Amniotic stem cell (primary cell): Measurements from ENCODE around the gene PHACTR3.

Experiments
- DNase-seq: peaks from one replicate; lab custom pipeline; 2025; lab: John Stamatoyannopoulos, UW

PHACTR3 gene

DNA sequence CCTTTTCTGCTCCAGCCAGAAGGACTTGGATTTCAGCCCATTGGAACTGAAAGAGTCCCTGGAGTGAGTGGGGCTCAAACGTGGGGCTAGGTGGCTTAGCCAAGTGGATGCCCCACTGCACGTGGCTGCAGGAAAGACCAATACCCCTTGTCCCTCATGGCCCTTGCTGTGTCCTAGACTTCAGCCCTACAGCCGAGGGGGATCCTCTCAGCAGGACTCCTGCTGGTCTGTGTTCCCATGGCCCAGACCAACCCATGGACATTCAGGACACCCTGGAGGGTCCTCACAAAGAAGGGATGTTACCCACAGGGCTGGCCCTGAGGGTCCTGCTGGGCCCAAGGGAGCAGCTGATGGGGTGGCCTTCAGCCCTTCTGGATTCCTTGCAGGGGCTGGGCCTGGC, 30.0 kb upstream of the PHACTR3 start:
- DNase-seq = no peak

DNA sequence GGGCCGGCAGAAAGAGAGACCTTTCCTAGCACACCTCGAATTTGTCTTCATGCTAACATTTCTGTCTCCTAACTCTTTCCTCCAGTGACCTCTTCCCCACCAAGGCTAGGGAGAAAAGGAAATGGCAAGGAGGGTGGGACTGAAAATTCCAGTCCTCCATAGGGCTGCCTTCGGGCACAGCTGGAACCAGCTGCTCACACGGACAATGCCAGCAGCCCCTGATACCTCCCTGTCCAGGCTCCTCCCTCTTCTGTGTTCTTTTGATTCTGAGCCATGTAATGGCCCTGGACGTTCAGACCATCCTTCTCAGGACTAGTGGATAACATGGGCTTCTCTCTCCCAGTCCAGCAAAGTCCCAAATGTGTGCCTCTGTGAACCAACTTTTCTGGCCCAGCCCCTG, 29.1 kb upstream of the PHACTR3 start:
- no peak for DNase-seq

DNA sequence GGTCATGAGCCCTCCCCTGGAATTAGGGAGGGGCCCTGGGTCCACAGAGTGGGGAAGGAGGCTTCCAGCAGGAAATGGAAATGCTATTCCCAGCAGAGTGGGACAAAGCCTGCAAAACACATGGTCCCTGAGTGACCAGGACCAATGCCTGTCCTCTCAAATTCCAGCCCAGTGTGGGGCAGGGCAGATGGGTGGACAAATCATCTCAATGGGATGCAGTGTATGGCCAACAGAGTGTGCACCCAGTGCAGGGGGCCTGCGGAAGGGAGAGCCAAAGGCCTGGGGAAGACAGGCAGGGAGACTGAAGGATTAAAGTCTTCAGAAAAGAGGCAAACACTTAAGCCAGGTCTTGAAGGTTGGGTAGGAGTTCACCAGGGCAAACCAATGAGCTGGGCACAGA, 28.7 kb upstream of the PHACTR3 start:
- DNase-seq = no peak

DNA sequence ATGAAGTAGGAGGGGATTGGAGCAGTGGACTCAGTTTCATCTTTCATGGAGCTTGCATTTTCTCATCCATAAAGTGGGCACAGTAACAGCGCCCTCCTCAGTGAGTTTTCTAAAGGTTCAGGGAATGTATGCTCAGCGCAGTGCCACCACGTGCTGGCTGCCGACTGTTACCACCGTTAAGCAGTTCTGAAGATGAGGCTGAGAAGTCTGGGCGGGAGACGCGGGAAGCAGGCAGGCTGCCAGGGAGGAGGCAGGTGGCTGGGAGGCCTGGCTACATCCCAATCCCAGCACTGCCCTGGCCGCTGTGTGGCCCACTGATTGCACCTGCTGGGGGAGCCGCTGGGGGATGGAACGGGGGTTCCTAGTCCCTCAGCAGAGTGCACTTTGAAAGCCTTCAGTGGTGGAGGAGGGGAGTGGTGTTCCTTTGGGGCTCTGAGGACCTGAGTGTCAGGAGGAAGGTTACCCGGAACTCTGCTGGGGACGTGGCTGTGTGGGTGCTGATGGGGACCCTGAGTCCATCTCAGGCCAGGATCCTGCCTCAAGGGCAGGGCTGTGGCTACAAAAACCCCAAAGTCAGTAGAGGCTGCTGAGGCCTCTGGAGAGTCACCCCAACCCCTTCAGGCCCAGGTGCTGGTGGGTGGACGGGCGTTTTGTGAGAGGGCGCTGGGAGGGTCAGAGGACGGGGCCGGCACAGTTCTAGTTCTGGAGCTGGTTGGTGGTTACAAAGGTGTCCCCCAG, 28.0 kb upstream of the PHACTR3 start:
- DNase-seq = no peak

DNA sequence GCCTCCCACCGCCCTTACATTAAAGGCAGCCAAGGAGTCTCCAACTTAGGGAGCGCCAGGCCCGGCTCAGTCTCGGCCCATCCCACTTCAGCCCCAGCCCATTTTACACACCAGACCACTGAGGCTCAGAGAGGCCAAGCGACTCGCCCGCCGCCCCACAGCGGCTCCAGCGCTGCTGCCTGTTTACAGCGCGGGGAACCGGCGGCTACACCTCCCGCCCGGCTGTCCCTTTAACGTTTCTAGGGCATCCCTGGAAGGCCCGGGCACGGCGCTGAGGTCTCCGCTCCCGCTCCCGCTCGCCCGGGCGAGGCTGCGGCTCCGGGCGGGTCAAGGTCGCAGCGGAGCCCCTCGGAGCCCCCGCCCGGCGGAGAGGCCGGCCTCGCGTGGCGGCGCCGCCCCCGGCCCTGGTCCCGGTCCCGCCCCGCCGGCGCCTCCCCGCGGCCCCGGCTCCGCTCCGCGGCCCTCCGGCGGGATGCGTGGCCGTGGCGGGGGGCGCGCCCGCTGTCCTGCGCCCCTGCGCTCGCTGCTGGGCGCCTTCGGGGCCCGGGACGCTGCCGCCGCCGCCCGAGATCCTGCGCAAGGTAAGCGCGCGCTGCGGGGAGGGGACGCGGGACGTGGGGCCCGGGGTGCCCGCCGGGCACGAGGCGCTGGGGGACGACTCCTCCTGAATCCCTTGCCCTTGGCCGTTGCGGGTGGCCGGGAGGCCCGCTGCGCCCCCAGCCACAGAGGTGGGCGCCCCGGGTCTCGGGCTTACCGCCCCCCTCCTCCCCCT, 27.1 kb upstream of the PHACTR3 start:
- no peak for DNase-seq

DNA sequence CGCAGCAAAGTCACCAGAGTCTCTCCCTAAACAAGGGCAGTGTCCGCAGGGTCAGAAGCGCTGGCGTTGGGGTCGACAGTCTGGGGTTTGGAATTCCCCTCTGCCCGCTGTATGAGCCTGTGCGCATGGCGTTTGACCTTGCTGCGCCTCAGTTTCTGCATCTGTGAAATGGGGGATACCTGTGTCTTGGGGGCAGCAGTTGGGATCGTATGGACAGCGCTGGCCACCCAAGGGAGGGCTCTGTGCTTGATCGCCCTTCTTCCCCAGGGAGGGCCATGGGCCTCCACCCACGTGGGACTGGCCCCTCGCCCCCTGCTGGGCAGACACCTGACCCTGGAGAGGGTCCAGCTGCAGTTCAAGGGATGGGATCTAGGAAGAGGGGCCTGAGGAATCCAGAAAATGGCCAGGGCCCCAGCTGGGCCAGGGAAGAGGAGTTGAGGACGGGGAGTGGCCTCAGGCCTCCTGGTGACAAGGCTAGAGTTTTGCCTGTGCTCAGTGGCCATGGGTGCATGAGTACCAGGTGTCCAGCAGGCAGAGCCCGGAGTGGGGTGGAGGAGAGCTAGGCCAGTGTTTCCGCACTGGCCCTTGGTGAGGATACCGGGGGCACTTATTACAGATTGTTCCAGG, 26.4 kb upstream of the PHACTR3 start:
- DNase-seq = no peak

DNA sequence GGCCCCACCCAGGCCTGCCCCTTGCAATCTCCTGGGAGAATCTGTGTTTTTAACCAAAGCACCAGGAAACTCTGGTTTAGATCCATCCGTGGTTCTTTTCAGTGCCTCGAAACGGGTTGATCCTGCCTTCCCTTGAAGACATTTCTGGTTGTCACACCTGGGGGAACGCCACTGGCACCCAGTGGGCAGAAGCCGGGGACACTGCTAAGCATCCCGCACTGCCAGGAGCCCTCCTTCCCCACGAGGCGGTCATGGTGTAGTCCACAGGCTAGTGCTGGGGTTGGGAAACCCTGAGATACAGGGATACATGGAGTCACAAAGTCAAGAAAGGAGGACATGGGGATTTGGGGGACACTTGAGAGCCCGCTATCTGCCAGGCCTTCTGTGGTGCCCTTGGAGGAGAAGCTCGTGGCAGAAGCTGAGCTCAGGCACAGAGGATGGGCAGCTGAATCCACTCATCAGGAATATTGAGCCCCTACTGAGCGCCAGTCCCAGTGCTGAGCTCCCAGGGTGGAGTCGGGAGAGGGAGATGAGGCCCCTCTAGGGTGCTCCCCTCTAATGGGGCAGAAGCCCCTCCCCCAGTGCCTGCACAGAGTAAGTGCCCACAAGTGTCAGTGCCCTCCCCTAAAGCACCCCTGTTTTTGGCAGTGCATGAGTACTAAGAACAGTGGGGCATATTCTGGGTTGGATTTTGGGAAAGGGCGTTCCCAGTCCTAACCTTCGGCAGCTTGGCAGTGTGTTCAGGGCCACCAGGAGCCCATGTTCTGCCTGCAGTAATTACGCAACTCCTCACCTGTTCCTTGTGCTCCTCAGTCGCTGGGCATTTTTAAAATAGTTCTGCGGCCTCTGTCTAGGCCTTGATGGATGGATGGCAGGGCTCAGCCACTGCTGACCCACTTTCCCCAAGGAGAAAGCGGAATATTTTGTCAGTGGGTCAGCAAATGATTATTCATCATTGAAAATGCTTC, 25.6 kb upstream of the PHACTR3 start:
- no peak for DNase-seq

DNA sequence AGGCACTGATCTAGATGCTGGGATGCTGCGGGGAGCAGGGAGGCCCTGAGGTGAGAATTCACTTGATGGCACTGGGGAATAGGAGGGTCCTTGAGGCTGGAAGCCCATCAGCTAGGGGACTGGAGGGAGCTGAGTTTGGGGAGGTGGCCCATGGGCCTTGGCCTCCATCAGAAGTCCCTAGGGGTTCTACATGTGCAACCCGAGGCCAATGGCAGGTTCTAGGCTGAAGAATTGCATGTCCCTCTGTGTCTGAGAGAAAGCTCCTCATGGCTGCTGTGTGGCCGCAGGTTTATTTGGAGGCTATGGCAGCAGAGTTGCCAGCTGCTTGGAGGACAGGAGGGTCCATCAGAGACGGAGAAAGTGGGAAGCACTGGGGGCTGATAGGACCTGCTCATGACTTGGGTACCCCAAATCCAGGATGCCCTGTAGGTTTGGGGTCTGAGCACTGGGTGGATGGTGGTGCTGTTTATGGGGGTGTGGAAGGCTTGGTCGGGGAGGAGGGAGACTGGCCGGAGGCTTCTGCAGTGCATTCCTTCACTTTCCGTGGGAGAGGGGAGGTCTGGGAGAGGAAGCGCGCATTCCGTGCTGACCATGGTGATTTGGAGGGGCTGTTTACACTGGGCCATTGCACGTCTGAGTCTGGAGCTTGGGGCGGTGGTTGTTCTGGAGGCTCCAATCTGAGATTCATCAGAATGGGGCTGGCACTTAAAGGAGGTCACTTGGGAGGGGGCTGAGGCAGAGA, 24.8 kb upstream of the PHACTR3 start:
- DNase-seq = no peak

DNA sequence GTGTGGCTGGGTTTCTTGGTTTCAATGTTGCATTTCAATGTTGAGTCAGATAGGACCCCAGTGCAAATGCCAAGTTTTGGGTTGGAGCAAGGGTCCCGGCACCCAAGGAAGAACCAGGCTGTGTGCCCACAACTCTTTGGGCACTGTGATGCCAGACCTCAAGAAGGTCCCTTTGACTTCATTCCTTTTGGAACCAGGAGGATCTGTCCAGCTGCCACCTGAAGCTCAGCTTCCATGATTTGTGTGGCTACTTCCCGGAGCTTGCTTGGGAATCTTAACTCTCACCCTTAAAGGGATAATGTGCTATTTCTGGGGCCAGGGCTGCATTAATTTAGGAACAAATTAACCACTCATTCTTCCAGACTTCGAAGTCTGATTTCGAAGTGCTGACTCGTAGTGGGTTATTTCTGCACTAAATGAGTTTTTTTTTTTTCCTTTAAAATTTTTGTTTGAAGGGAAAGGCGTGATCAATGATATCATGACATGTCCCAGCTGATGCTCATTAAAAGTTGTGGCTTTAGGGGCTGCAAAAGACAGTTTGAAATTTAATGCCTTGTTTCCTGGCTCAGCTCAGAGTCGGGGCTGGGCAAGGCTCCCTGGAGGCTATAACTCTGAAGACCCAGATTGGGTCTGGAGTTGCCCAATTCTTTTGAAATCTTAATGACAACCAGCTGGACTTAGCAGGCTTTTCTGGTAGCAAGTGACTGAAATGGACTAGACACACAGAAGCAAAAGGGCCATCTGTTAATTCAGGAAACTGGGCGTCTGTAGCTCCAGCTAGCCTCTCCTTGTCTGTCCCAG, 24.0 kb upstream of the PHACTR3 start:
- DNase-seq = no peak

DNA sequence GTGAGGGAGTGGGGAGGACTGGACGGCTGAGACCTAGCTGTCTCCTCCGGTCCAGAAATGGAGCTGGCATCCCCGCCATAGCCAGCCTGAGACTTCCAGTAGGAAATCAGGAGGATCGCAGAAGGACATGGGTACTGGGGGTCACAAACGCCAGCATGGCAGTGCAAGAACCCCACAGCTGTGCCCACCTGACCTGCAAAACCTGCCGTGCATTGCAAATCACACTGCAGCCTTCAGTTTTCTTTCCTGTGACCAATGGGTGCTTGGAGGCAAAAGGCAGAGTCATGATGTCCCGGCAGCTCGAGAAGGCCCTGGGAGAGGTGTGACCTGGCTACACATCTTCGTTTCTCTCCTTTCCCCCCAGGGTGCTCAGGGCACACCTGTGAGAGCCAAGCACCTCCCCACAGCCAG, 23.3 kb upstream of the PHACTR3 start:
- DNase-seq = no peak

DNA sequence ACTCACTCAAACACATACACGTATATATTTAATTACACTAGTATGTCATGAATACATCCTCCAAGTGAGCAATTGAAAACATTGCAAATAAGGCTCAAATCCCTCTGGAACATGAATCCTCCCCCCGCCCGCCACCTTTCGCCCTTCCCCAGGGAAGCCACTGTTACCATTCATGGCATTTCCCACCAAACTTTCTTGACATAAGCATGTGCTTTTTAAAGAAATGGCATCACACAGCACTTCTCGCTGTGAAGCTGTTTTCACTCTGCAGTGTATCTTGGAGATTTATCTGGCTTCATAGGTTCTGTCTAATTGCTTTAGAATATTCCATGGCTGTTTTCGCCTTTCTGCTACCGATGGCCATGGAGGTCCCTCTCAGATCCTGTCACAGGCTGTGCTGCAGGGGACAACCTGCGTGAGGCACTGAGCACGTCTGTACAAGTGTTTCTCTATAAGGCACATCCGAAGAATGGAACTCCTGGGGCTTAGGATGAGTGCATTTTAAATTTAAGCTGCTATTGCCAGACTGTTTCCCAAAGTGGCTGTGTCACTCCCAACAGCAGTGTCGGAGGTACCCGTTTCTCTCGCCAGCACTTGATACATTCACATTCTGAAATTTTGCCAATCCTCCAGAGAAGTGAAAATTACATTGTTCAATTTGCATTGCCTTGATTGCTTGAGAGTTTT, 22.2 kb upstream of the PHACTR3 start:
- no peak for DNase-seq

DNA sequence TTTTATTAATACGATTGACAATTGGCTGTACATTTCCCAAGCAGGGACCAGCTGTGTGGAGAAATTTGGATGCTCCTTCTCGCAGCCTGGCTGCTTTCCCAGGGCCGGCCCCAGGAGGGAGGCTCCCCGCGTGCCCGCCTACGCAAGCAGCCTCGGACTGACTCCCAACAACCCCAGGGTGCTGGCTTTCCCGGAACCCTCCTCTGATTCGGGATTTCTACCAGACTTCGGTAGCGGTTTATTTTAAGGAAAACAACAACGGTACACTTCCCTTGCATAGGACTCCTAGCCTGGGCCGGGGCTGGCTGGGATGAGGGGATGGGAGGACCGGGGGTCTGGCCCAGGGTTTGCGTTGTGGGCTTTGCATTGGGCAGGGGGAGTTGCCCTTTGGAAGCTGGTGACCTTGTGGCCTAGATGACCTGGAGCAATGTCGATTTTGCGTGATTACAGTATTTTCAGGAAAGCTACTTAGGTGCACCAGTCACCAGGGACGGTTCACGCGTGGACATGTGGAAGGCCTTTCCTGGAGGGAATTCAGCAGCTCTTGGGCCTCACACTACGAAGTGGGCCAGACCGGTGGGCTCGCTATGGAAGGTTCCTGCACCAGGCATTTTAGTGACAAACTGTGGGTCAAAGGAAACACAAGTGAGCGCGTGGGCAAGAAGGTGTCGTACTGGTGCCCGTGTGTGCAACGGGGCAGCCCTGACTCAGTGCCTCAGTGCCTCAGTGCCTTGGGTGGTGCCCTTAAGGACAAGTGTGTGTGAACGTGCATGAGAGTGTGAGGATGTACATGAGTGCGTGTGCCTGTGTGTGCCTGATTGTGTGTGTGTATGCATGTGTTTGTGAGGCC, 20.7 kb upstream of the PHACTR3 start:
- DNase-seq = no peak

DNA sequence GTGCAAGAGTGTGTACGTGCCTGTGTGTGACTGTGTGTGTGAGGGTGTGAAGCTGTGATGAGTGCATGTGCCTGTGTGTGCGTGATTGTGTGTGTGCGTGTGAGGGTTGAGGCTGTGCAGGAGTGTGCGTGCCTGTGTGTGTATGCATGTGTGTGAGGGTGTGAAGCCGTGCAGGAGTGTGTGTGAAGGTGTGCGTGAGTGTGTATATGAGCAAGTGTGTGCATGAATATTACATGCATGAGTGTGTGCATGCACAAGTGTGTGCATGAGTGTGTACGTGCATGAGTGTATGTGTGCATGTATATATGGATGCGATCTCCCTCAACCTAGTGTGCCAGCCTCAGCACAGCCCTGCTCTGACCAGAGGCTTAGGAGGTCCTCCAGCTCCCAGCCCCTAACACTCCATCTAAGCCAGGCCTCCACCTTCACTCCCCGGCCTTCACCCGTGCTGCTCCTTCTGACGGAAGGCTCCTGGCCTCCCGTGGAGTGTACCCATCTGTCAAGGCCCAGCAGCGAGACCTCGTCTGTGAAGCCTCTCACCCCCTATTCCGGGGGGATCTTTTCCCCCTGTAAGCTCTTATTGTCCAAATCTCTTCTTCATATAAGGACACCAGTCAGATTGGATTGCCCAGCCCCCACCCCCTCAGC, 19.9 kb upstream of the PHACTR3 start:
- DNase-seq = no peak

DNA sequence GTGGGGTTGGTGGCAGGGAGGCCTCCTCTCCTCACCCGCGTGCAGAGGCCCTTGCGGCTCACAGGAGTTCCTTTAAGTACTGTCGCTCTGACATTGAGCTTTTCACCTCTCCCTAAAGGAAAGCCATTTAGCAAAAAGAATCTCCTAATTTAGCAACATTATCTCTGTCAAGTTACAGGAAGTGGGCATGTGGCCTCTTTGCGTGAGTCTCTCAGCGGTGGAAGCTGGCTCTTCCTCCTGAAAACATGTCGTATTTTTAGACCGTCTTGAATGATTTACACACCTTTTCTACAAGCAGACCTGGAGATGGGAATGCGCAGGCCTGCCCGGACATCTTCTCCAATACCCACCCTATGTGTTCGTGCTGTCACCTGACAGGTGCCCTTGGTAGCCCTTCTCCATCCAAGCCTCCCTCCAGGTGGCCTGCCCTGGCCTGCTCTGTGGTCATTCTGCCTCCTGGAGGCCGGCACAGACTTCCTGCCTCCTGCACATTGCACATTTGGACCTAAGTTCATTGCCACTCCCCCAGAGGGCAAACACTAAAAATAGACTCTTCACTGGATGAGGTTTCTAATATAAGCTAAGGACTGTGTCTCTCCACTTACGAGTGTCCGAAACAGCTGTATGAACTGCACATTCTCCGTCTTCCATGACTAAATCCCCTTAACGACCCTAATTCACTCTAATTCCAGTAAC, 18.5 kb upstream of the PHACTR3 start:
- DNase-seq = no peak

DNA sequence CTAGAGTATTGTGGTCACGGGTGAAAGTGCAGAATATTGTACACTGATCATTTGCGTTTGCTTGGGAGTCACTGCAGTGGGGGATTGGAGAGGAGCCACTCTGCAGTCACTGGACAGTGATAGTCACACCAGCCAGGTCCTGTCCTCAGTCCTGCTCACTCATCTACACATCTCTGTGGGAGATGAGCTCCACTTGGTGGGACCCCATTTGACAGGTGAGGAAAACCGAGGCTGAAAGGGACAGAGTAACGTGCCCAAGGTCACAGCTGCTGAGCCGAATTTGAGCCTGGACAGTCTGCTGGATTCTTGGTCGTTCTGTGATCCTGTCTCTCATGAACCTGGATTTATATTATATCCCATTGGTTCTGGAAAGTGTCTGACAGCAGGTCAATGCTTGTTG, 17.7 kb upstream of the PHACTR3 start:
- DNase-seq = no peak

DNA sequence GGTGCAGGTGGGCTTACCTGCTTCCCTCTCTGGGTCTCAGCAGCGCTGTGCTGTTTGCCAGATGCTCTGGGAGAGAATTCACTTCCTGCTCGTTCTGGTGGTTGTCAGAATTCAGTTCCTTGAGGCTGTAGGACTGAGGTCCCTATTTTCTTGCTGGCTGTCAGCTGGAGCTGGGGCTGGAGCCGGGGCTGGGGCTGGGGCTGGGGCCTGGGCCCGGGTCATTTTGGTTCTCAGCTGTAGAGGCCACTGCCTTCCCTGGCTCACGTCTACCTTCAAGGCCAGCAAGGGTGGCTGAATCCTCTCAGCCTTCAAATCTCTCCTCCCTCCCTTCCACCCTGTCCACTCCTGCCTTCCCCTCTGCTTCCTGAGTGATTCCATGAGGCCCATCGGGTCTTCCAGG, 16.8 kb upstream of the PHACTR3 start:
- DNase-seq = no peak

DNA sequence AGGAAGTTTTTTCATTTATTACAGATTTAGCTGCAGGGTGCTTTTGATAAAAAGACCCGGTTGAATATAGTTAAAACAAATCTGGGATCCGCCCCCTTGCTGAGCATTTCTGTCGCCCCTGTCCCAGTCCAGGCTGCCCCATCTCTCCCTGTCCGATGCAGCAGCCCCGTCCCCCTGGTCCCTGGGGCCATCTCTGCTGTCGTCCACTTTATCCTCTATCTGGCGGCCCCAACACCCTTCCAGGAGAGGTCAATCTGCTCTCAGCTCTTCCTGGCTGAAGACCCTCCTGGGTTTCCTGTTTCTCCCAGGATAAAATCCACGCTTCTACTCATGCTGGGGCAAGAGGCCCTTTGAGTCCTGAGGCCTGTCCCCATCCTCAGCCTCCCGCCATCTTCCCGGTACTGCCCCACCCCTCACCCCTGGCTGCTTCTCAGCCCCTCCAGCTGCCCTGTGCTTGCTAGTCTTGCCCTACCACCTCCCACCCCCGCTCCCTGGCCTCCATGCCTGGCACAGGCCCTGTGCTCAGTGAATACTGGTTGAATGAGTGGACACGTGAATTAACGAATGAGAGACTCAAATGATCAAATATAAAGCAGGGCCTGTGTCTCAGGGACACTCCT, 16.0 kb upstream of the PHACTR3 start:
- no peak for DNase-seq
